ENCODE measurements around the gene MAP6.
A peak's percentile ranks its signal among the peaks of the same experiment; 100 is the strongest.
"Not testable (repeated sequence)": the region's sequence is repeated elsewhere in the genome, so short reads cannot be mapped to it uniquely, and the experiment has no call there.

Gene MAP6

DNA sequence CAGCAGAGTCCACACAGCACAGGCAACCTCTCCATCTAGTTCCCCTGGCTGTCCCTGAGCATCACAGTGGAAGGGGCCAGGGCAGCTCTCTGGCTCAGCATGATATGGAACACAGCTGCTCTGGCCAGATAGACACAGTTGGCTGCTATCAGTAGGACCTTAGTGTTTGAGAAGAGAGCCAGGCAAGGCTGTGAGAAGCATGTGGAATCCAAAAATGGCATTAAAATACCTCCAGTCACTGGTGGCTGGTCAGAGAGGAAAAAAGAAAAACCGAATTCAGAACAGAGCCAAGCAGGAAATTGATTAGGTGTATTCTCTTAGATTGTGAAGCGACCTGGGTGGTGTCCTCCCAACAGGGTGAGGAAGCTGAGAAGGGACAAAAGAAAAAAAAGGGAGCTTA, 78.9 kb downstream of the MAP6 start:
- no peak for DNase-seq

DNA sequence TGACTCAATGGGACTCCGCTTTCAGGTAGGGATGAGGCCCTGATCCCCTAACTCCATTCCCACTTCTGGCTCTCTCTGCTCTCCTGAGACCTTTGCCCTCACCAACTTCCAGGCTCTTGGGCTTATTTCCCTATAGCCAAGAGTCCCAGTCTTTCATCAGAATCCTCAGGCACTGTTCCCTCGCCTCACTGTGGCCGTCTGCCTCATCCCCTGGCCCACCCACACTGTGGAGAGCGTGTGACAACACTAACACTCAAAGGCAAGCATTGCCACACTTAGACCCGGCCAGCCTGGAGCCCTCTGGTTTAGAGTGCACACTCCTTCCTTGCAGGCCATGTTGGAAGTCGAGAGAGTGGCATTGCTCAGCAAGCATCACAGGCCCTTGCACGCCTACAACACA, 79.8 kb downstream of the MAP6 start:
- DNase-seq = no peak

DNA sequence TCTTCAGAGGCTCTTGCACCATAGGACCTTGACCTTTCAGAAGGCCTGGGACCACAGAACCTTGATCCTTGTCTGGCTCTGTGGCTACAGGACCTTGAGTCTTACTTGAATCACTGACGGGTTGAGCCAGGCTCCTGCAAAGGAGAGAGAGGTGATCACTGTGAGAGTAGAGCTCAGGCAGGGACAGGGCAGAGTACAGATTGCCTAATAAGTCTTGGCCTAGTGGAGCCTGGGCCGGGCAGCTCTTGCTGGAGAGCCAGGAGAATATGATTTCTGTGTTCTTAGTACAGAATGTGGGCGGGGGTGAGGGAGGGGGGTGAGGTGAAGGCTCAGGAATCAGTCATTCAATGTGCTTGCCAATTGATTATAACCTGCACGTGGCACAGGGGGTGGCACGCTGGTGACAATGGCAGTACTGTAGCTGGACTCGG, 80.8 kb downstream of the MAP6 start:
- DNase-seq = no peak

DNA sequence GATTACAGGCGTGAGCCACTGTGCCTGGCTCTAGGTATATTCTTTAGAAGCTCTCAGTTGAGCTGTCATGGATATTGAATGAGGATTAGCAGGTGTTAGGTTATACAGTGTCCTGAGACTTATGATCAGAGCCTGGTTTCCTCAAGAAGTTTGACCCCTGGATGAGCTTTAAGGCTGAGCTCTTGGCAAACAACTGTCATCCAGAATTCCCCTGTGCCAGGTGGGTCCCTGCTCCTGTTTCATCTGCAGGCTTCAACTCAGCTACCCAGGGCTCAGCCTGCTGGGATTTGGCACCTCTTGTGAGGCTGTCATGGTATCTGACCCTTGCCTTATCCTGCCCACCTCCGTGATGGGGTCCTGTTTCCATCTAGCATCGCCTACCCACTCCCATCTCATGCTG, 82.4 kb downstream of the MAP6 start:
- no peak for DNase-seq

DNA sequence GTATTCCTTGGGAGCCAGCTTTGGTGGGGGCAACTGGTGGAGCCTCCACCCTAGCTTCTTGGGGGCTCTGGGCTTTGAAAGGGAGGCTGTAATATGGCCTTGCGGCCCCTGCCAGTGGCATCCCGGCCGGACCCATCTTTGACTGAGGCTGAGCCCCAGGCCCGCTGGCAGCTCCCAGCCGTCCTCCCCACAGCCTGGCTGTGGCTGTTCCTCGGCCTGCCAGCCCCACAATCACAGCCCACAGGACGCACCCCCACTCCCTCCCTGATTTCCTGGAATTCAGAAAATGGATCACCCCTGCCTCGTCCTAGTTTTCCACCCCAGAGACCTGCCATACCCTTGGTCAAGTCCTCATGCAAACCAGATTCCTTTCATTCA, 83.6 kb downstream of the MAP6 start:
- DNase-seq = no peak

GRCh38 chr11:75584659-75585292, 84.1 kb downstream of the MAP6 start:
- DNase-seq = not testable (repeated sequence)

DNA sequence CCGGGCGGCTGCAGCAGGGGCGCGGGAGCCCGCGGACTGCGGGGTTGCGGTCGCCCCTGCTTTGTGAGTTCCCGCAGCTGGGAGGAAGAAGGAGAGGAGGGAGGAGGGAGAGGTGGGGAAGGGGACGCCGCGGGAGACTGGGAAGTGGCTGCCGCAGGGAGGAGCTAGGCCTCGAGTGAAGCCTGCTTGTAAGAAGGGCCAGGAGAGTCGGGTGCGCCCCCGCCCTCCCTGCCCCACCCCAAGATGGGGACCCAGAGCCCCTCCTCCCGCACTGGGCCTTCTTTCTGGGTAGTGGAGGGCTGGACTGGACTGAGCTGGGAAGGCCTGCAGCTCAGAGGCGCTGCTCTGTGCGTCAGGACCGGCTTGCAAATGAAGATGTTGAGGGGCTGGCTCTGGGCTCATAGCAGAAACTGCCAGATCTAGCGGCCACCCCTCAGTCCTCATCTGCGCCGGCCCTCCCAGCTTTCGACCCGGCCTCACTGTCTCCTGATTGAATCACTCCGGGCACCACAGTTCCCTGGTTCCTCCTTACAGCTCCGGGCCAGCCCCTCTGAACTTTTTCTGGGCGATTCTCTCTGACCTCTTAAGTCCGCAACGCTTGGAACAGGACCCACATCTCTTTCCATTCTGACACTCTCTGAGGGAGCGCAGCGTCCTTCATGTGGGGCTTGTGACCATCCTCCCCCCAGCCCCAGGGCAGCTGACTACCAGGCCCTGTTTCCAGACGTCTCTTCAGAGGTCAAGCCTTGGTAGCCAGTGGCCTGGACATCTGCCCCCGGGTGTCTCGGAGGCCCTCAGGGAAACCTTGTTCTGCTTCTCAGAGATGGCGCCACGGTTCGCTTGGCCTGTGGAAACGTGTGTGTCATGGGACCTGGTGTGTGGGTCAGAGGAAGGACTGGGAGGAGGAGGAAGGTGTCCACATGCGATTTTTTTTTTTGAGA, 84.8 kb downstream of the MAP6 start:
- peak in 13 of 14 donors; percentile 37 to 80 (median 67) for DNase-seq

DNA sequence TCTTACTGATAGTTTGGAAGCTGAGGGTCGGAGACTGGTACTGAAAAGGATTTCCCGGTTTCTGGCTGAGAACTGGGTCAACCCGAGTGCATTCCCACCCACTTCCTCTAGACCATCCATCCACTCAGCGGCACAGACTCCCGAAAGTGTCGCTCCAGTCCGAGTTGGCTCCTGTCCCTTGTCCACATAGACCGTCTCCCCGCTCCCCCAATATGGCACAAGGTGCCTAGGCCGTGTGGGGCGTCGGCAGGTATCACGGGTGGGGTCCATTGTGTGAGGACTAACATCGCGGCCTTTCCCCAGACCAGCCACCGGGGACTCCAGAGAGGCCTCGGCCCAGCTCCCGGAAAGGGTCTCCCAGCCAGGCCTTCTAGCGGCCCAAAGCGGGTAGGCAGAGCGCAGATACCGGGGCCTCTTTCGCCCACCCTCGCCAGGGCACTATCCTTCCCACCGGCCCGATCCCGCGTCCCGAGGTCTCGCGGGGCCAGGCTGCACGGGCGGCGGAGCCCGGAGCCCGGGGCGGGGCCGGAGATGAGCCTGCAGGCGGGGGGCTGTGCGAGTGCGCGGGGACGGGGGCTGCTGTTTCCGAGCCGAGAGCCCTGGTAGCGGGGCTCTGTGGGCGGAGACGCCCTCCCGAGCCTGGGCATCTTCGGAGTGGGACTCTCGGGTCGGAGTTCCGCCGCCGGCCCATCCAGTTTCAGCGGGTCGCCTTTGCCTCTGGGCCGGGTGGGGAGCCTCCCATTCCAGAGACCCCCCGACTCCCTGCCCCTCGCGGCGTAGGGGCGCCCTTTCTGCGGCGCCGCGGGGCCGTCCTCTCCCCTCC, 85.7 kb downstream of the MAP6 start:
- DNase-seq = peak in 13 of 14 donors; percentile 50 to 86 (median 61)

- DNase-seq = no peak
These were observed 86.3 kb downstream of the MAP6 start for GRCh38 chr11:75582506-75582894.

GRCh38 chr11:75579841-75580240, 89.0 kb downstream of the MAP6 start:
- no peak for DNase-seq

DNA sequence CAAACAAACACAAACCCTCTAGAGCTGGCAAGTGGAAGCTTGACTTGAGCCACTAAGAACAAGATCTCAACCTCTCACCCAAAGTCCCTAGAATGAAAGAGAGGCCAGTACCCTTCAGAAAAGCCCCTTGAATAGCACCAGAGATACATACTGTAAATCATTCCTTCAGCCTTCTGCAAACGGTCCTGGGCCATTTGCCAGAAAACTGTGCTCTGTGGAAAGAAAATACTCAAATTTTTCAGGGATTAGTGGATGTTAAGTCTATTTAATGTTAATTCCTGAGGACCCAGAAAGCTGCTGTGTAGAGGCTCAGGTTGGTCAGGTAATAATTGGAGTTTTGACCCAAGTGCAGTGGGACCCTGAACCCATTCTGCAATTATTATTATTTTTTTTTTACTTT, 89.9 kb downstream of the MAP6 start:
- DNase-seq = no peak

- peak in 3 of 14 donors; percentile 25 to 47 (median 32) for DNase-seq
These were observed 91.6 kb downstream of the MAP6 start for GRCh38 chr11:75577207-75577606.

DNA sequence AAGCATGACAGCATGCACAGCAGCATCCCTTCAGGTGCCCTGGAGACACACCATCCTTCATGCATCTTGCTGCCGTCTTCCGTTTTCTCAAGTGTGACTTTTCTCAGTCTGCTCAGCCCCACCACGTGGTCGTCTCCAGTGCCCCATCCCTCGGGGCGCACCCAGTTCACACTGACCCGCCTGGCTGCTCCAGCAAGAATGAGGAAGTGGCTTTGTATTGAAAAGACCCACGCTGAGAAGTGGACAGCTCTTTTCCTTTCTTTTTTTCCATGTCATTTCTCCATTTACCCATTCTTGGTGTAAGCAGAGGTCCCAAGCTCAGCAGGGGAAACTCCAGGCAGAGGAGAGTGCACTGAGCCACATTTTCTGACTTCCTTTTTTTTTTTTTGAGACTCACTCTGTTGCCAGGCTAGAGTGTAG, 92.3 kb downstream of the MAP6 start:
- DNase-seq = peak in 2 of 14 donors; percentile 21 to 48

DNA sequence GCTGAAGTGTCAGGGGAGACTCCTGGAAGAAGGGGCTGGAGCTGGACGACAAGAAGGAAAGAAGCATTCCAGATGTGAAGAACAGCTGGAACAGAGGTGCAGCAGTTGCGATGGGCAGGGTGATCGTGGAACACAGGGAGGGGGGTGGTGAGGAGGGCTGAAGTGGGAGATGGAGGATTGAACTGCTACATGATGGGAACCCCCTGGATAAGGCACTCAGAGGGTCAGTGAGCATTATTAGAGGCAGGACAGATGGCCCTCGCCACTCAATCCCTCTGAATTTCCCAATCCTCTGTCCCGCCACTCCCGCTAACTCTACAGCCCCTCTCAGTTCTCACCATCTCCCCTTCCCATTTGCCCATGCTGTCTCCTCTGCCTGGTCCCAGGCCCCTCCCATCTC, 92.8 kb downstream of the MAP6 start:
- no peak for DNase-seq

GRCh38 chr11:75574698-75575602, 93.9 kb downstream of the MAP6 start:
- no peak for DNase-seq

GRCh38 chr11:75572744-75573143, 96.1 kb downstream of the MAP6 start:
- DNase-seq = peak in 1 of 14 donors; percentile 80

GRCh38 chr11:75571625-75572024, 97.2 kb downstream of the MAP6 start:
- DNase-seq = no peak

- no peak for DNase-seq
These were observed 98.2 kb downstream of the MAP6 start for GRCh38 chr11:75570559-75571139.

- DNase-seq = no peak
These were observed 100.1 kb downstream of the MAP6 start for GRCh38 chr11:75568616-75569219.

DNA sequence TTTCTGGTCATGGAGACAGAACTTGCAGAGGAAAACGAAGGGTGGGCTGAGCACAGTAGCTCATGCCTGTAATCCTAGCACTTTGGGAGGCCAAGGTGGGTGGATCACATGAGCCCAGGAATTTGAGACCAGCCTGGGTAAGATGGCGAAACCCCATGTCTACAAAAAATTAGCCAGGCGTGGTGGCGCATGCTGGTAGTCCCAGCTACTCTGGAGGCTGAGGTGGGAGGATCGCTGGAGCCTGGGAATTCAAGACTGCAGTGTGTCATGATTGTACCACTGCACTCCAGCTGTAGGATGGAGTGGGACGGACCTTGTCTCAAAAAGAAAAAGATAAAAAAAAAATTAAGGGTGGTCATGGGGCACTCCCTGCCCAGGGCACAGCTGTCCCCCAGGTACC, 100.9 kb downstream of the MAP6 start:
- no peak for DNase-seq

DNA sequence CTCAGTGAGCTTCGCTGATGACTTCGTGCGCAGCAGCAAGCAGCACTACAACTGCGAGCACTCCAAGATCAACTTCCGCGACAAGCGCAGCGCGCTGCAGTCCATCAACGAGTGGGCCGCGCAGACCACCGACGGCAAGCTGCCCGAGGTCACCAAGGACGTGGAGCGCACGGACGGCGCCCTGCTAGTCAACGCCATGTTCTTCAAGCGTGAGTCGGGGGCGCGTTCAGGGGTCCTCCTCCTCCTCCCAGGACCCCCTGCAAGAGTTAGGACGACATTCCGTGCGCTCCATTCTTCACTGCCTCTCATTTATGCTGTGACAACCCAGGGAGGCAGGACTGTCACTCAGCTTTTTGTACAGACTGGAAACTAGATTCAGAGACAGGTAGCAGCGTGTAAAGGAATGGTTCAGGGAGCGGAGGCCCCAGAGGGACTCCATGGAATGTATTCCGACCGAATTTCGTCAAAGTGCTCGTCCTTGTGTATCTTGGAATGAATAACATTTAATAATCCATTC, 102.0 kb downstream of the MAP6 start:
- no peak for DNase-seq
